Measurements from ENCODE around the gene LNPK.
"Not testable (repeated sequence)": the region's sequence is repeated elsewhere in the genome, so short reads cannot be mapped to it uniquely, and the experiment has no call there.

DNA sequence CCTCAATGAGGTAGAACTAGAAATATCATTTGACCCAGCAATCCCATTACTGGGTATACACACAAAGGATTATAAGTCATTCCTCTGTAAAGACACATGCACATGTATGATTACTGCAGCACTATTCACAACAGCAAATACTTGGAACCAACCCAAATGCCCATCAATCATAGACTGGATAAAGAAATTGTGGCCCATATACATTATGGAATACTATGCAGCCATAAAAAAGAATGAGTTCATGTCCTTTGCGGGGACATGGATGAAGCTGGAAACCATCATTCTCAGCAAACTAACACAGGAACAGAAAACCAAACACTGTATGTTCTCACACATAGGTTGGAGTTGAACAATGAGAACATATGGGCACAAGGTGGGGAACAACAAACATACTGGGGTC is 106.1 kb downstream of the LNPK start:
- TF ChIP-seq, protein P1, sequence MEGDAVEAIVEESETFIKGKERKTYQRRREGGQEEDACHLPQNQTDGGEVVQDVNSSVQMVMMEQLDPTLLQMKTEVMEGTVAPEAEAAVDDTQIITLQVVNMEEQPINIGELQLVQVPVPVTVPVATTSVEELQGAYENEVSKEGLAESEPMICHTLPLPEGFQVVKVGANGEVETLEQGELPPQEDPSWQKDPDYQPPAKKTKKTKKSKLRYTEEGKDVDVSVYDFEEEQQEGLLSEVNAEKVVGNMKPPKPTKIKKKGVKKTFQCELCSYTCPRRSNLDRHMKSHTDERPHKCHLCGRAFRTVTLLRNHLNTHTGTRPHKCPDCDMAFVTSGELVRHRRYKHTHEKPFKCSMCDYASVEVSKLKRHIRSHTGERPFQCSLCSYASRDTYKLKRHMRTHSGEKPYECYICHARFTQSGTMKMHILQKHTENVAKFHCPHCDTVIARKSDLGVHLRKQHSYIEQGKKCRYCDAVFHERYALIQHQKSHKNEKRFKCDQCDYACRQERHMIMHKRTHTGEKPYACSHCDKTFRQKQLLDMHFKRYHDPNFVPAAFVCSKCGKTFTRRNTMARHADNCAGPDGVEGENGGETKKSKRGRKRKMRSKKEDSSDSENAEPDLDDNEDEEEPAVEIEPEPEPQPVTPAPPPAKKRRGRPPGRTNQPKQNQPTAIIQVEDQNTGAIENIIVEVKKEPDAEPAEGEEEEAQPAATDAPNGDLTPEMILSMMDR (conservative IDR thresholded peaks at IDR 0.05; ENCODE audit: low read depth, low read length): not testable (repeated sequence)
- TF ChIP-seq EZH2 (IDR thresholded peaks at IDR 0.05; ENCODE audit: low read length, unreplicated experiment); EZH2phosphoT487 (IDR thresholded peaks at IDR 0.05; ENCODE audit: borderline replicate concordance, low read length): not testable (repeated sequence)
